GM18499 (cell line): ENCODE data around the gene DEPP1.

Source experiments
- ATAC-seq: cut with Tn5 transposase; IDR thresholded peaks from one replicate; pipeline ENCODE4 v1.9.1; 2021; ENCODE audit warnings: moderate number of reproducible peaks; ENCODE audit not compliant: insufficient read depth, unreplicated experiment

The DEPP1 gene

GRCh38 chr10:44980309-44981171, 1.9 kb upstream of the DEPP1 start:
- no peak for ATAC-seq

GRCh38 chr10:44979281-44980191, 927 bp upstream of the DEPP1 start:
- no peak for ATAC-seq

- no peak for ATAC-seq
Measured at GRCh38 chr10:44978213-44978569, 418 bp downstream of the DEPP1 start.

- ATAC-seq = no peak
Measured at GRCh38 chr10:44977287-44978212, 1.1 kb downstream of the DEPP1 start.

DNA sequence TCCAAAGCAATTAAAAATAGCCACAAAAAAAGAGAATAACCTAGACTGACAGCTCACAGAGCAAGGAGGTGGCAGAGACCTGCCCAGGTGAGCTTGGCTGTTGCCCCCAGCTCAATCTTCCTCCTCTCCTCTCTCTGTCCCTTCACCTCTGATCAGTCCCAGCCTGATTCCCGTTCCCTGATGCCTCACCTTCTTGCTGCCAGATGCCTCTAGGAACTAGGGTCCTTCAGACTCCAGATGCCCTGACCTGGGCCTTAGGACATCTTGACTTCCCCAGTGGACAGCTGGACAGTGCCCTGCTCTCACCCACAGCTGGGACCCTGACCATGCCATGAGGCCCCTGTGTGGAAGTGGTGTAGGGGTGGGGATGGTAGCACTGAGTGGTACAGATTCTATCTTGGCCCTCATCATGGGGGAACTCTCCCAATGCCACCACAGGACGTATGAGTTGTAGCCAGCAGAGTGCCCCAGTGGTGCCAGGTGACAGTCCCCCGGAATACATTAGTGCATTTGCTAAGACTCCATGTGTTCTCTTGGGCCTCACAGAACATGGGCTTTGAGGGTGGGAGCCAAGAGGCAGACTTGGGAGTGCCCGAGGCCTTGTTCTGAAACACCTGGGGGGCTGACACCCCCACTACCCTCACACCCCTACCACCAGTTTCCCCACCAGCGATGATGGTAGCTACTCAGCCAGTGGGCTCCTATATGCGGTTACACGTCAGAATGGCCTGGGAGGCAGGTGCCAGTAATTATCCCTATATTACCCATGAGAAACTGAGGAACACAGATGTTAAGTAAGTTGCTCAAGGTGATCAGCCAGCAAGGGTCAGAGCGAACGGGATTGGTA, 2.0 kb downstream of the DEPP1 start:
- ATAC-seq = no peak

DNA sequence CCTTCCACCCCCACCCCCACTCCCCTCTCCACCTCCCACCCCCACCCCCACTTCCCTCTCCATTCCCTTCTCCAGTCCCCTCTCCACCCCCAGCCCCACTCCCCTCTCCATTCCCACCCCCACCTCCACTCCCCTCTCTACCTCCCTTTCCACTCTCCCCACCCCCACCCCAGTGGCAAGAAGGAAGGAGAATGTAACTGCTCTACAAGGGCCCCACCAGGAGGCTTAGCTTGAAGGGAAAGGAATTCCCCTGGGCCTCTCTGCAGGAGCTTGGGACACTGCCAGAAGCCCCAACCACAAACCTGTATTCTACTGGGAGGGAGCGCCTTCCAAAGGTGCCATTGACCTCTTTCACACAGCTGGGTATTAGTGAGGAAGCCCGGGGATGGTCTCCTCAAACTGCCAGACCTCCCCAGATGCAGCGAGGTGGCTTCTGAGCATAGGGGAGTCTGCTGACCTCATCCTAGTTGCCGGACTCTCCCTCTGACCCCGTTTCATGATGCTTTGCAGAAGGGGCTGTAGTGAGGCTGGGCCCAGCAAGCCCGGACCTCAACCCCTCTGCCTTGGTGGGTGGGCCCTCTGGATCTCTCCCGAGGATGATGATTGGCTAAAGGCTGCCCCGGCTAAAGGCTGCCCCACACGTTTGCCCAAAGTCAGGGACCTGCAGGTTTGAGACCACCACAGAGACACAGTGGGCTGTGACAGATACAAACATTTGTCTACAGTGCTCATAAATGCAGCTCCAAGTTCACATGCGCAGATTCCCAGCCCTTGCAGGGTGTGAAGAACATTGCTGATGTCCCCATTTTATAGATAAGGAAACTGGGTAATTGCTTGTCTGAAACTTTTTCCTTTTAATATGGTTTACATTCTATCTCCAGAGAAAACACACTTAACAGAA, 2.9 kb downstream of the DEPP1 start:
- ATAC-seq = no peak

- peak; percentile 49 for ATAC-seq
Measured at GRCh38 chr10:44974628-44975430, 3.8 kb downstream of the DEPP1 start.

DNA sequence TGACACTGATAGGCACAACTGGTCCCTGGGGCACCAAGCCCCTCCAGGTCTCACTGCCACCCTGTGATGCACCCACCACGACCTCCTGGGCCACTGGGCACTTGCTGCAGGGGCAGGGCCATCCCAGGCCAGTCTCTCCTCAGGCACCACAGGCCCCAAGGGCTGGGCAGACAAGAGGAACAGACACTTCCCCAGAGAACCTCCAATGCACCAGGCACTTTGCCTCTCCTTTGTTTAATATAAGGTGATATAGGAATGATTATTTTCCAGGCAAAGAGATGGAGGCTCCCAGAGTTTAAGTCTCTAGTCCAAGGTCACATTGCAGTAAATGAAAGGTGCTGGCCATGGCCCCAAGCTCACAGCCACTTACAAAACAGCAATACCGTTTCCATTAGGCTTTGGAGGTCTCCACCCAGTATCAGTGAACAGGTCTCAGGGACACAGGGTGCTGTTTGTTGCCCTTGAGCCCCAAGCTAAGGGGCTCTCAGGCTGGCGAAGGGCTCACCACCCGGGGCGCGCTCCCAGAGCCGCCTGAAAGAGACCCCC, 4.5 kb downstream of the DEPP1 start:
- no peak for ATAC-seq

DNA sequence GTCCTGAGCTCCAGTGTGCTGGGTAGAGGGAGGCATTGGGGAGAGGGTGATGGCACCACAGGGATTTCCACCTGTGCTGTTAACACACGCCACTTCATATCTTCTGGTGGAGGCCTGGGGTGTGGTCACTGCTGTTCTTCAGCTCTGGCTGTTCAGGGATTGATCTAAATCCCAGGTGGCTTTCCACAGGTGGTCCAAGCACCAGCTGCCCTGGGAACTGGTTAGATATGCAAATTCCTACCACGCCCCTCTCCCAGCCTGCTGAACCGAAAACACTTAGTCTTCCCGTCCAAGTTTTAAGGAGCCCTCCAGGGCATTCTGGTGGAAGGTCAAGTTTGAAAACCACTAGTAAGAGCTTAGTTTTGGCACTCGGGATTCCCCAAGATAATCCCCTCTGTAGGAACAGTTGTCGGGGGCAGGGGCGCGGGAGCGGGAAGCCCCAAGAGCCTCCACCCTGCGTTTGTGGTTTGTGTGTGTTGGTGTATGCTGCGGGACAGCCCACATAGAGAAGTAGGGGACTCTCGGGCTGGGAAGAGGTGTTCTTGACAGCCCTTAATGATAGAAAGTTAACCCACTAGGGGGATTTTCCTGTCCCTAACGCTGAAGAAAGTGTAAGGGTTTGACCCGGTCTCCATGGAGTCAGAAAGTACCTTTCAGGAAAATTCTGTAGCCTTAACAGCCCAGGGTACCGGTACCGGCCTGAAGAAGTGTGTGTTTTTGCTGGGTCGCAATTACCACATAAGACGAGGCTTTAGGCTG, 5.1 kb downstream of the DEPP1 start:
- ATAC-seq = no peak

DNA sequence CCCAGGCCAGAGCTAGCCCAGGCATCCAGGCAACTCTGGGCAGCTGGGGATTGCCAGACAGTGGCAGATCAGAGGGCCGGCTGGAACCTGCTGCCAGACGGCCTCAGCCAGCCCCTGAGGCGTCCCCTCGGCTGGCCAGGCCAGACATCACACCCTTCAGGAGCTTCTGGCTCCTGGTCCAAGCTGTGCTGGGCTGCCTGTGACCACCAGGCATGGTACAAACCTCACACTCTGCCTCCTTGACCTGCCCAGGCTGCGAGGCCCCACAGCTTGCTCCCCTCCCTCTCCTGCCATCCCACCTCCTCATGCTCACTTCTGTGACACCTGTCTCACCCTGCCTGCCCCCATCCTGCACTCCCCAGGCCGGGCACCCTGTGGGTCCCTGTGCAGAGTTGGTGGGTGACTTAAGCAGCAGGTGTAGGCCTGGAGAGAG, 5.7 kb downstream of the DEPP1 start:
- ATAC-seq = no peak

- ATAC-seq = no peak
Measured at GRCh38 chr10:44971935-44972757, 6.5 kb downstream of the DEPP1 start.

GRCh38 chr10:44971434-44971833, 7.2 kb downstream of the DEPP1 start:
- ATAC-seq = no peak

GRCh38 chr10:44970812-44971395, 7.7 kb downstream of the DEPP1 start:
- ATAC-seq = no peak

DNA sequence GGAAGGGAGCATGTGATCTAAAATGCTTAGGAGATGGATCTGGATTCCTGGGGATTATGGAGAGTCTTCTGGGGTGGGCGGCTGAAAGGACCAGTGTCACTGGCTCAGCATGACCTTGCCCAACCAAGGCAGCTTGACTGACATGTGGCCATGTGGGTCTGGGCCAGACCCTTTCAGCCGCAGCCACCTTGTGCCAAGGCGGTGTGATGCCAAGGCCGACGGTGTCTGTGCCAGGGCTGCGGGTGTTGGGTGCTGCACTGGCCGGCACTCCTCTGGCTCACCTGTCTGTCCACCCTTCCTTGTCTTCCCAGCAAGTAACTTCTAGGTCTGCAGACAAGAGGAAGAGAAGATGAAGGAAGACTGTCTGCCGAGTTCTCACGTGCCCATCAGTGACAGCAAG, 8.8 kb downstream of the DEPP1 start:
- ATAC-seq = no peak
